MG63 (cell line): ENCODE results near the gene FBXW7. TPM values are rescaled to one million over a fixed set of nuclear protein-coding genes. Genes with fewer than 3 reads are reported as not detected.
A peak's percentile ranks its signal among the peaks of the same experiment; 100 is the strongest.
"Not testable (repeated sequence)": the region's sequence is repeated elsewhere in the genome, so short reads cannot be mapped to it uniquely, and the experiment has no call there.

ENCODE experiments used
- DNase-seq: peaks from one replicate; pipeline ENCODE4 v3.0.0-alpha.2; 2020
- H3K27me3 ChIP-seq: fragments of 250-450 bp; sonication (Bioruptor Pico); 2 replicates; pipeline ENCODE4 v1.5.1; 2020; ENCODE audit warnings: mild to moderate bottlenecking, moderate library complexity
- H3K36me3 ChIP-seq: fragments of 250-450 bp; sonication (Bioruptor Pico); 2 replicates; pipeline ENCODE4 v1.5.1; 2020; ENCODE audit warnings: mild to moderate bottlenecking, moderate library complexity
- H3K4me3 ChIP-seq: fragments of 250-450 bp; sonication (Bioruptor Pico); 2 replicates; pipeline ENCODE4 v1.5.1; 2020; ENCODE audit warnings: mild to moderate bottlenecking, moderate library complexity
- H3K9me3 ChIP-seq: fragments of 250-450 bp; sonication (Bioruptor Pico); 2 replicates; pipeline ENCODE4 v1.5.1; 2020; ENCODE audit warnings: mild to moderate bottlenecking, moderate library complexity
- total RNA-seq: library from RNA; depleted of rRNA; stranded (reverse); fragments of >200 nt; shearing (Covaris generic); gene quantifications from 2 replicates; pipeline ENCODE4 v1.2.3, GENCODE V29; 2014; ENCODE audit warnings: low replicate concordance

The FBXW7 gene
- total RNA-seq, 1 experiment from 2014 or later = 17.8 TPM

DNA sequence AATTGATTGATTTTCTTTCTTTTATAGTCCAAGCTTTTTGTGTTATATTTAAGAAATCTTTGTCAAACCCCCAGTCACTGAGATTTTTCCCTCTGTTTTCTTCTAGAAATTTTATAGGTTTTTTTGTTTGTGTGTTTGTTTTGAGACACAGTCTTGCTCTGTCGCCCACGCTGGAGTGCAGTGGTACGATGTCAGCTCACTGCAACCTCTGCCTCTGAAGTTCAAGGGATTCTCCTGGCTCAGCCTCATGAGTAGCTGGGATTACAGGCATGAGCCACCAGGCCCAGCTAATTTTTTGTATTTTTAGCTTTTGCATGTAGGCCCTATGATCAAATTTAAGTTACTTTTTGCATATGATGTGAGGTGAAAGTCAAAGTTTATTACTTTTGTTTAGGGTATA is 20.9 kb upstream of the FBXW7 start:
- peak; percentile 28 for DNase-seq
- H3K9me3 ChIP-seq = no peaks in the 10 kb centered on the region
- H3K4me3 ChIP-seq = peak overlapping the region; percentile 34
- H3K27me3 ChIP-seq = no peaks in the 10 kb centered on the region
- no peaks in the 10 kb centered on the region for H3K36me3 ChIP-seq

DNA sequence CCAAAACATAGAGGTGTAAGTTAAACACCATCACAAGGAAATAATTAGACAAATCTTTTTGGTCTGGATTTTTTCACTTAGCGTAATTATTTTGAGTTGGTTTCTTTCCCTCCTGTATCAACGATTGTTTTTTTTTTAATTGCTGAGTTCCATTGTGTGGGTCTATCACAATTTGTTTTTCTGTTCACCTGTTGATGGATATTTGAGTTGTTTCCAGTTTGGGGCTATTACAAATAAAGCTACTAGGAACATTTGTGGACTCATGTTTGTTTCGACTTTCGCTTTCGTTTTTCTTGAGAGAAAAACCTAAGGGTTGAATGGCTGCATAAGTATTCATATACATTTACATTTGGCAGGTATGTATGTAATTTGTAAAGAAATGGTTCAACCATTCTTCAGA is 20.4 kb upstream of the FBXW7 start:
- H3K36me3 ChIP-seq = no peaks in the 10 kb centered on the region
- no peak for DNase-seq
- peak overlapping the region; percentile 34 for H3K4me3 ChIP-seq

DNA sequence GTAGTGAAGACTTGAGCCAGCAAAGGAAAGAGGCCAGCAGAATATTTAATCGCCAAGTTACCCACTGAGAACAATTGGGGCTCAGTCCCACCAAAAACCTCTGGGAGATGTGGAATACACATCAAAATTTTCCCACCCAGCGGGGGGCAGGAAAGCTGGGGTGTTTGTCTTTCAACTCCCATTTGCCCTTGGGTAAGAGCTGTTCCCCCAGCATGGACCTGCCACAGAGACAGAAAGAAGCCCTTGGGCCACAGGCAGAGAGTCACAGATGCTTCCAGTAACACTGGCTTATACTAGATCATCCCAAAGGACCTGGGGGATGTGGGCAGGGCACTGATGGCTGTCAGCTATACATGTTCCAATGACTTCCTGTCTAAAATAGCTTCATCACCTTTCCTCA is 18.9 kb upstream of the FBXW7 start:
- no peaks in the 10 kb centered on the region for H3K27me3 ChIP-seq
- H3K4me3 ChIP-seq = no peak overlapping the region
- no peak for DNase-seq
- H3K36me3 ChIP-seq = no peaks in the 10 kb centered on the region
- H3K9me3 ChIP-seq = no peaks in the 10 kb centered on the region

More for the DNA sequence above, 20.4 kb upstream of the FBXW7 start:
- Histone ChIP-seq H3K9me3 (no peaks in the 10 kb centered on the region), H3K27me3 (no peaks in the 10 kb centered on the region)

DNA sequence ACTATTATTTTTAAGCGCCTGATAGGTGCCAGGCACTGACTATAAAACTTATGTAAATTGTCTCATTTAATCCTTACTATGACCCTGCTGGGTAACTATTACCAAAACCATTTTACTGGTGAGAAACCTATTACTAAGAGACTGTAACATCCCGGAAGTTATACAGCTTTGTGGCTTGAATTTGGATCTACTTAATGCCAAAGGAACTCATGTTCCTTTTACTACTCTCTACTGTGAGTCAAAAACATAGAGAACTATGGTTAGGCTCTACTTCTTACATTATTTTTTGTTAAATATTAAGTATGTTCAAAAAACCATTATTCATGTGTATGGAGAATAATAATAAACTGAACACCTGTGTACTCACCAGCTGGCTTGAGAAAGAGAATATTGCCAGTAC is 14.8 kb upstream of the FBXW7 start:
- H3K27me3 ChIP-seq, H3K9me3 ChIP-seq, H3K36me3 ChIP-seq, DNase-seq, H3K4me3 ChIP-seq: not testable (repeated sequence)

DNA sequence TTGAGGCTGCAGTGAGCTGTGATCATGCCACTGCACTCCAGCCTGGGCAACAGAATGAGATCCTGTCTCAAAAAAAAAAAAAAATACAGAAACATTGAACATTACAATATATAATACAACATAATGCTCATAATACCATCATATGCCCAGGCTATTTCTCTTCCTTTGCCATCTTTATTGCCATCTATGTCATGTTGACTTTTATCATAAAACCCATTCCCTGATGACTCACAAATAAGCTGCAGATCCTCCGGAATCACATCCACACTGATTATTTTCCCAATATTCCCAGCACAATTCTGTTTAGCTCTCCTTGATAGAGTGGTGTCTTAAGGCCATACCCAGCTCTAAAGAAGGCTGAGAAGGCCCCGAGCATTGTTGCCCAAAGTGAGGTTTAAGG is 9.2 kb upstream of the FBXW7 start:
- H3K27me3 ChIP-seq = no peaks in the 10 kb centered on the region
- no peak overlapping the region for H3K4me3 ChIP-seq
- H3K9me3 ChIP-seq = no peaks in the 10 kb centered on the region
- H3K36me3 ChIP-seq = no peaks in the 10 kb centered on the region
- DNase-seq = no peak

DNA sequence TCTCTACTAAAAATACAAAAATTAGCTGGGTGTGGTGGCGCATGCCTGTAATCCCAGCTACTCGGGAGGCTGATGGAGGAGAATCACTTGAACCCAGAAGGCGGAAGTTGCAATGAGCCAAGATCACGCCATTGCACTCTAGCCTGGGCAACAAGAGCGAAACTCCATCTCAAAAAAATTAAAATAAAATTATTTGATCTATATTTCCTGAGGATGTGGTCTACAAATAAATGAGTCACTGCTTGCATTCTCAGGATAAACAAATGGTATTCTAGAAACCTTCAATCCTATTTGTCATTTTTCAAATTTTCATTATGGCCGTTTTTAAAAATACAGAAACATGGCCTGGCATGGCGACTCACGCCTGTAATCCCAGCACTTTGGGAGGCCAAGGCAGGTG is 8.6 kb upstream of the FBXW7 start:
- H3K9me3 ChIP-seq, H3K27me3 ChIP-seq, DNase-seq: not testable (repeated sequence)

DNA sequence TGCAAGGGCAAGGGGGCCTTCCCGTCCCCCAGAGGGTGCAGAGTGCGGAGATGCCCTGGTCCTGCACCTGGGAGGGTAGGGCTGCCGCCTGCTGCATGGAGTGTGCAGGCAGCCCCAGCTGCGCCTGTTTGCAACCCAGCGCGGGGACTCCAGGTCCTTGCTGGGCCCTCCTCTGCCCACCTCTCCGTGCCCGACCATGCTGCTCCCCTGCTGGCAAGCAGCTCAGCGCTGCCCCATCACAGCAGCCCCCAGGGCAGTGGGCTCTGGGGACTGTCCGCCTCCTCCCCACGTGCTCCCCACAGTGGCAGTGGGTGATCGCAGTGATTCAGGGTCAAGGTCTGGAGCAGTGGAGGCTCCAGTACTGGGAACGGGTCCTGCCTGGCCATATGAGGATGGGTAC is 5.0 kb upstream of the FBXW7 start:
- no peak for DNase-seq
- H3K36me3 ChIP-seq = no peaks in the 10 kb centered on the region; the same call in 1 of the 2 replicates
- H3K9me3 ChIP-seq = no peaks in the 10 kb centered on the region
- no peaks in the 10 kb centered on the region for H3K27me3 ChIP-seq
- no peak overlapping the region for H3K4me3 ChIP-seq

More for the DNA sequence above, 8.6 kb upstream of the FBXW7 start:
- H3K4me3 ChIP-seq, H3K36me3 ChIP-seq: not testable (repeated sequence)

DNA sequence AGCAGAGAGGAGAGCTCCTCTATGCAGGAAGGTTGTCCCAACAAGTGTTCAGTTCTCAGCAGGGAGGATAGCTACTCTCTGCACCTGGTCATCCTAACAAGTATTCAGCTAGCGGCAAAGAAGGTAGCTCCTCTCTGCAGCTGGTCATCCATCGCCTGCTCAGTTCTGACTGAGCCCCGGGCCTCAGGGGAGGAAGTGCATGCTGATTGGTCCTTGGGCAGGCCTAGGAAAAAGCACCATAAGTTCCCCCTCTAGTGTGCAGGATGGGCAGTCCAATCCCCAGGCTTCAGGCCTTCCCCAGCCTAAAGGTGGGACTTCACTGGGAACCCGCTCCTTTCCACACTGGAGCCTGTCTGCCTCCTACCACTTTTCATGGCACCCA is 4.4 kb upstream of the FBXW7 start:
- H3K4me3 ChIP-seq = no peak overlapping the region
- H3K27me3 ChIP-seq = no peaks in the 10 kb centered on the region
- no peaks in the 10 kb centered on the region for H3K9me3 ChIP-seq
- DNase-seq = no peak
- no peaks in the 10 kb centered on the region; the same call in 1 of the 2 replicates for H3K36me3 ChIP-seq

DNA sequence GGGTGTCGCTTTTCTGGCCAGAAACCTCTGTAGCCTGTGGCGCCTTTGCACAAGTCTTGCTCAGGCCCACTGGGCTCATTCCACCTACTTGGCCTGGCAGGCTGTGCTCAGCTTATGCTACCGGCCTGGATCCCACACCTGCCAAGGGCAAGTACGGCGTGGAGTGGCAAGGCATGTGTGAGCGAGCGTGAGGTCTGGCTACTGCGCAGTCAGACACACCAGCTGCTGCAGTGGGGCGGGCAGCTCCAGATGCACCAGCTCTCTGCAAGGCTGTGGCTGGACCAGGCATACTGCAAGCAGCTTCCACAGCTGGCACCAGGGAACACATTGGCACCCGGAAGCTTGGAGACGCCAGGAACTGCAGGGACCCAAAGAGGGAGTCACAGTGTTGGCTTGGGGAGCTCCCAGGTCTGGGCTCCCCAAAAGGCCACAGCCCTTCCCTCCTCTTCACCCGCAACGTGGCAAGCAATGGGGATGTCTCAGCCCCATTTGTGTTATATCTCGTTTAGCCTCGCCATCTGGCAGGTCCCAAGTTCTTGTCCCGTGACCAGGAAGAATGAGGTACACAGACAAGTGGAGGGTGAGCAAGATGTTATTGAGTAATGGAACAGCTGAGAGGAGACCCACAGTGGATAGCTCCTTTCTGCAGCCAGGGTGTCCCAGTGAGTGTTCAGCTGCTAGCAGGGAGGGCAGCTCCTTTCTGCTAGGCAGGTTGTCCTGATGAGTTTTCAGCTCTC is 3.8 kb upstream of the FBXW7 start:
- Histone ChIP-seq H3K27me3 (no peaks in the 10 kb centered on the region), H3K4me3 (no peak overlapping the region), H3K9me3 (no peaks in the 10 kb centered on the region), H3K36me3 (no peaks in the 10 kb centered on the region; the same call in 1 of the 2 replicates)
- no peak for DNase-seq

DNA sequence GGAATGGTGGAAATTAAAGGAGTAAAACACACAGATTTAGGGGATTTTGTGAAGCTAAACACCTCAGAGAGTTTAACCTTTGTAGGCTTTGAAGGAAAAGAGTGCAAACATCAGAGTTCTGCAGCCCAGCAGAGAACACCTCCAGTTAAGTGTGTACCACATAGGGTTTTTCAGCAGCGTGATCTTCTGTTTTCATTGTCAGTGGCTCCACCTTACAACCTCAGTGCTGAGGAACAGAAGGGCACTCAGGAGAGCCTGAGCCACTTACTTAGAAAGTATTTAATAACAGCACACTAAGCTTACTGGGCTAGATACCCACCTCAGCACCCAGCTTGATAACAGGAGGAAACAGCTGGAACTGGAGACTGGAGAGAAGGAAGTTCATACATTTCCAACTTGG is 2.0 kb upstream of the FBXW7 start:
- Histone ChIP-seq H3K4me3 (no peak overlapping the region), H3K36me3 (no peaks in the 10 kb centered on the region; the same call in 1 of the 2 replicates), H3K27me3 (no peaks in the 10 kb centered on the region), H3K9me3 (no peaks in the 10 kb centered on the region)
- no peak for DNase-seq

DNA sequence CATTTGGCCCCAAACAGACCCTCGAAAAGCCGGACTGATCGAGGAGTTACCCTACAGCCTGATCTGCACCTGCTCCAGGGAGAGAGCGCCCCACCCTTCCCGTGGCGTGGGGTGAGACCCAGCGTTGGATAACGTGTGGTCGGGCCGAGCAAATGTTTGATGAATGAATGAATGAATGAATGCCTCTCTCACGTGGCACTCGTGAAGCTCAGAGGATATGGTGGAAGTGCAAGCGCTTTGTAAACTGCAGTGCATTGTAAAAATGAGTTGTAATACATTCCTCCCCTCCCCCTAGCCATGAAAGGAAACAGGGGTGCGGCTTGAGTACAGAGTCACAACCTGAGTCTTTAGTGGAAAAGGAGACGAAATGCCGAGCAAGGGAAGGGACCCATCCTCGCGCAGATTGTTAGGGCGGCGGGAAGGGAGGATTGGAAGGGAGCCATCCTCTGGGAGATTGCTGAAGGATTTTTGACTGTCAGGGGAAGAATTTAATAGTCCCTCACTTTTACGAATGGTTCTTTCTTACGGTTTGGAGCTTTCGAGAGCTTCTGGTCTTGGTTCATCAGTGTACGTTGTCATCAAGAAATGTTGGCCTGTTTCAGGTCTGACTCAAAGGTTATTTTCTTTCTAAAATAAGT is 772 bp upstream of the FBXW7 start:
- no peaks in the 10 kb centered on the region; the same call in 1 of the 2 replicates for H3K36me3 ChIP-seq
- H3K4me3 ChIP-seq = peak overlapping the region; percentile 88
- H3K9me3 ChIP-seq = no peaks in the 10 kb centered on the region
- DNase-seq = no peak
- no peaks in the 10 kb centered on the region for H3K27me3 ChIP-seq

DNA sequence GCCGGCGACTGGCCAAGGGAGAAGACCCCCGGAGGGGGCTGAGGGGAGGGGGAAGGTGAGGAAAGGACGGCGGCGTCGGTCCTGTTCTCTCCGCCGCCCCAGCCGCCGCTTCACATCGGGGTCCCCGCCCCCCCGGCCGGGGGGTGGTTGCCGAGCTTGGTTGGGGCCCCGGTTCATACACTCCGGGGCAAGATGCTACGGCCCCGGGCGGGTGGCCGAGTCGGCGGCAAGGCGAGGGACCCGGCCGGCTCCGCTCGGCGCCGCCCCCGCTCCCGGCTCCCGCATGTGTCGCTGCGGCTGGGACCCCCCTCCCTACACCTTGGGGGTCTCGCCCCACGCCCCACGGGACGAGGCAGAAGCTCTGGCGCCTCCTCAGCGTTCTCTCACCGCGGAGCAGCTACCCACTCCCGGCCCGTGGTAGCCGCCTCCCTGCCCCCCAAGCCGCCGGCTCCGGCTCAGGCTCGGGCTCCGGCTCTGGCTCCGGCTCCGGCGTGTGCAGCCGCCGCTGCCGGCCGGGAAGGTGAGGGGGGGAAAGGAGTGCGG is 461 bp downstream of the FBXW7 start:
- H3K4me3 ChIP-seq = peak overlapping the region; percentile 88
- no peaks in the 10 kb centered on the region for H3K9me3 ChIP-seq
- no peaks in the 10 kb centered on the region for H3K27me3 ChIP-seq
- DNase-seq = no peak
- H3K36me3 ChIP-seq = no peaks in the 10 kb centered on the region; the same call in 1 of the 2 replicates

DNA sequence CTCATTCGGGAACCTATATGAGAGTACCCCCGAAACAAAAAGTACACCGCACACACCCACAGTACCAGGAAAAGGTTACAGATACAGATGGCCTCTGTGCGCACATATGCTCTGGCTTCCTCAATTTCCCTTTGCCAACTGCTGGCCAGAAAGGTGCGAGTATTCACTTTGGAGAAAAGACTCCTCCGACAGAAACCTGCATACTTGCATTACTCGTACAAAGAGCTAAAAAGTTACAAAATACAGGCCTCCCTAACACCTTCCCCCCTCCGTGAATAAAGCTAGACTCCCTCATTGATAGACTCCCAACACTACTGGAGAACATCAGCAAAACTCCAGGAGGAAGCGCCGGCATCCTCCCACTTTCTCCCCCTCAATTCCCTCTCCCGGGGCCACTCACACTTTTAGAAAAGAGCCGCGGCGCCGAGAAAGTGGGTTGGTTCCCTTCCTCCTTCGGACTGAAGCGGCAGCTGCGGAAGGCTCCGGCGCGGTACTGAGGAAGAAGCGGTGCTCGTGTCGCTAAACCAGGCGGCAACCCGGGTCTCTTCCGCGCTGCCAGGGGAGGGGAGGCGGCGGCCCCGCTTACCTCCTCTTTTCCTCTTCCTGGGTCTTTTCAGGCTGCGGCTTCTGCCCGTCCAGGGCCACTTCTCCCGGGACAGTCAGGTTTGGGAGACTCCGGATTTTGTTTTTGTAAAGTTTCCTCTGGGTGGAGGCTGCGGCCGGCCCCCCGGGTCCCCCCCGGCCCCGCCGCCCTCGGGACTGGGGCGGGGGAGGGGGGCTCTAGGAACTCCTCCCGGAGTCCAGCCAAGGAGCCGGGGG is 1.1 kb downstream of the FBXW7 start:
- H3K4me3 ChIP-seq = peak overlapping the region; percentile 88
- no peaks in the 10 kb centered on the region for H3K27me3 ChIP-seq
- H3K9me3 ChIP-seq = no peaks in the 10 kb centered on the region
- no peaks in the 10 kb centered on the region; the same call in 1 of the 2 replicates for H3K36me3 ChIP-seq
- DNase-seq = no peak

DNA sequence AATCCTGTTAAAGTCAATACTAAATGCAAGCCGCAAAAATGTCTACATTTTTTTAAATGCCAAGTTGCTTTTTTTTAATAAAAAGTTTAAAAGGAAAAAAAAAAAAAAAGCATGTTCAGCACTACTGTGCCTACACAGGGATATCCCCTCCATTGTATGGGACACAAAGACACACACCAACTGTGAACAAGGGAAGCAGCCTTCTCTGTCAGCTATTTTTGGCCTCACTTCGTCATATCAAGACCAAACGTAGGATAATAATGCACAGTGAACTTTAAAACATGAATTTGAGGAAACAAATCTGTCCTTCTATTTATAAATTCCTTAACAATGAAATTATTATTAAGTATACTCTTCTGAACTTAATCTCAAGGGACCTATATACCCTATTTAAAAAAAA is 4.4 kb downstream of the FBXW7 start:
- H3K36me3 ChIP-seq = no peaks in the 10 kb centered on the region; the same call in 1 of the 2 replicates
- DNase-seq = no peak
- no peak overlapping the region for H3K4me3 ChIP-seq
- no peaks in the 10 kb centered on the region for H3K9me3 ChIP-seq
- no peaks in the 10 kb centered on the region for H3K27me3 ChIP-seq

DNA sequence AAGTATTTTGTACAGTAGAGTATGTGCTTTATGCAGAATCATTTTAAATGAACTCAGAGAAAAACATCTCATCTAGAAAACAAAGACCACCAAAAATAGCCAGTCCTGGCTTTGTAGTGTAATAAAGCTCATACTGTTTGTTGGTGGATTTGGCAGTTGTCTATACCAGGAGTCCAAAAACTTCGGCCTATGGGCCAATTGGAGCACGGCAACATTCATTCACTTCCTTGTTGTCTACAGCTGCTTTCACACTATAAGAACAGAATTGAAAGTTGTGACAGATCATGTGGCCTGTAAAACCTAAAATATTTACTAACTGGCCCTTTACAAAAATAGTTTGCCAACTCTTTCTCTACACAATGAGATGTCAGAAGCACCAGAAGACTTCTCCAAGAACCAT is 5.3 kb downstream of the FBXW7 start:
- DNase-seq = no peak
- no peak overlapping the region for H3K4me3 ChIP-seq
- H3K9me3 ChIP-seq = no peaks in the 10 kb centered on the region
- no peaks in the 10 kb centered on the region for H3K27me3 ChIP-seq
- no peaks in the 10 kb centered on the region for H3K36me3 ChIP-seq

DNA sequence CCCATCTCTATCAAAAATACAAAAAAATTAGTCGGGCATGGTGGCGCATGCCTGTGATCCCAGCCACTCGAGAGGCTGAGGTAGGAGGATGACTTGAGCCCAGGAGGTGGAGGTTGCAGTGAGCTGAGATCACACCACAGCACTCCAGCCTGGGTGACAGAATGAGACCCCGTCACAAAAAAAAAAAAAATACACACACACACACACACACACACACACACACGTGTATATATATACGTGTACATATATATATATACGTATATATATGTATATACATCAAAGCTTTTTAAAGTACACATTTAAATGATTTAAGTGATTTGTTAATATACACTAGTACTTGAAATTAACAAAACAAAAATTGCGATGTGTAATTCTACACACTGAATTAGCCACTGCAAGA is 6.0 kb downstream of the FBXW7 start:
- no peaks in the 10 kb centered on the region for H3K9me3 ChIP-seq

DNA sequence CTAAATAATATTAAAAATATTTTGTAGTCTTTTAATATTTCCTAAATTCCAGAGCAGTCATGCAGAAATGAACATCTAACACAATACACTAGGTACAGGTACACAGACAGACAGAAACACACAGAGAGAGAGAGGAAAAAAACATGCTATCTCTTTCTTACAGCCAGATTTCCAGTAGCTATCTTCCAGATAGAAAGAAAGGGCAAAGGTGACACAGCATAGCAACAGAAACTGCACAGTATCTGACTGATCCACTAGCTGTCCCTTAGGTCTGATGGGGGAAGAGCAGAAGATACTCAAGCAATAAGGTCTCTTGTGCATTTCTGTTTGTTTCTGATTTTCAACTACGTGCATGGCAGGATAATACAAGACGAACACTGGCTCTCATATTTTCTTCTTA is 7.8 kb downstream of the FBXW7 start:
- H3K4me3 ChIP-seq = no peak overlapping the region
- no peak for DNase-seq
- no peaks in the 10 kb centered on the region for H3K27me3 ChIP-seq
- H3K9me3 ChIP-seq = no peaks in the 10 kb centered on the region
- H3K36me3 ChIP-seq = no peaks in the 10 kb centered on the region

More for the DNA sequence above, 6.0 kb downstream of the FBXW7 start:
- no peak overlapping the region for H3K4me3 ChIP-seq
- H3K36me3 ChIP-seq = no peaks in the 10 kb centered on the region
- no peaks in the 10 kb centered on the region for H3K27me3 ChIP-seq
- DNase-seq = no peak
